Lung microvascular endothelial cell (primary cell): ENCODE measurements around the gene ULBP3. TPM values are rescaled to one million over a fixed set of nuclear protein-coding genes. Genes with fewer than 3 reads are reported as not detected.
A peak's percentile ranks its signal among the peaks of the same experiment; 100 is the strongest.
"Not testable (repeated sequence)": the region's sequence is repeated elsewhere in the genome, so short reads cannot be mapped to it uniquely, and the experiment has no call there.

ENCODE experiments used
- DNase-seq, 2 donors: peaks; one replicate each; pipeline versions ENCODE4 v3.0.0 to v3.0.0-alpha.2; 2010; ENCODE audit warnings: low read depth in 2 of 2
- total RNA-seq: library from RNA; depleted of rRNA; stranded (reverse); fragments of >200 nt; gene quantifications from 2 replicates; pipeline ENCODE4 v1.2.1, GENCODE V29; 2014

The ULBP3 gene
- total RNA-seq, 1 donor from 2014 or later, result 2.4 TPM

GRCh38 chr6:150076196-150076893 lies 7.4 kb upstream of the ULBP3 start:
- DNase-seq, result no peak

- no peak for DNase-seq
These were observed 6.1 kb upstream of the ULBP3 start for GRCh38 chr6:150075034-150075421.

GRCh38 chr6:150074396-150075033 lies 5.6 kb upstream of the ULBP3 start:
- DNase-seq, result not testable (repeated sequence)

- peak in 1 of 2 donors; percentile 26 for DNase-seq
These were observed 3.3 kb upstream of the ULBP3 start for GRCh38 chr6:150072201-150072600.

- DNase-seq, result no peak
These were observed 1.4 kb upstream of the ULBP3 start for GRCh38 chr6:150070236-150070818.

- no peak for DNase-seq
These were observed 785 bp upstream of the ULBP3 start for GRCh38 chr6:150069706-150070105.

GRCh38 chr6:150068151-150068550 lies 770 bp downstream of the ULBP3 start:
- DNase-seq, result no peak

- DNase-seq, result no peak
These were observed 3.8 kb downstream of the ULBP3 start for GRCh38 chr6:150065083-150065482.

GRCh38 chr6:150063640-150064039 lies 5.3 kb downstream of the ULBP3 start:
- no peak for DNase-seq

GRCh38 chr6:150059973-150060372 lies 8.9 kb downstream of the ULBP3 start:
- peak; percentile 21 to 29 for DNase-seq

- no peak for DNase-seq
These were observed 9.9 kb downstream of the ULBP3 start for GRCh38 chr6:150058986-150059385.

- no peak for DNase-seq
These were observed 10.6 kb downstream of the ULBP3 start for GRCh38 chr6:150058231-150058792.

GRCh38 chr6:150057501-150057951 lies 11.4 kb downstream of the ULBP3 start:
- no peak for DNase-seq

GRCh38 chr6:150056916-150057315 lies 12.0 kb downstream of the ULBP3 start:
- no peak for DNase-seq

- no peak for DNase-seq
These were observed 12.8 kb downstream of the ULBP3 start for GRCh38 chr6:150056156-150056555.

- DNase-seq, result no peak
These were observed 13.8 kb downstream of the ULBP3 start for GRCh38 chr6:150055131-150055530.

- DNase-seq, result no peak
These were observed 15.5 kb downstream of the ULBP3 start for GRCh38 chr6:150053450-150053849.

GRCh38 chr6:150050846-150051245 lies 18.1 kb downstream of the ULBP3 start:
- no peak for DNase-seq

GRCh38 chr6:150048099-150048498 lies 20.8 kb downstream of the ULBP3 start:
- no peak for DNase-seq

- DNase-seq, result no peak
These were observed 22.0 kb downstream of the ULBP3 start for GRCh38 chr6:150046943-150047342.

- no peak for DNase-seq
These were observed 24.2 kb downstream of the ULBP3 start for GRCh38 chr6:150044621-150045145.
